H1 (cell line): Measurements from ENCODE around the gene USF1. TPM values are rescaled to one million over a fixed set of nuclear protein-coding genes. Genes with fewer than 3 reads are reported as not detected.

Experiments
- CTCF ChIA-PET: fragments of 300-600 bp; sonication (Branson Sonifier 250); formaldehyde crosslinking; loops from one replicate; lab custom pipeline; 2021; ENCODE audit not compliant: partially characterized antibody; lab: Charles Lee
- POLR2A ChIA-PET: fragments of 300-600 bp; sonication (Branson Sonifier 250); formaldehyde crosslinking; loops from one replicate; lab custom pipeline; 2021; ENCODE audit warnings: inconsistent platforms; ENCODE audit not compliant: partially characterized antibody; lab: Charles Lee
- DNase-seq, 2 experiments: peaks; one replicate each; pipeline versions ENCODE4 v3.0.0 to v3.0.0-alpha.2; 2010 to 2022; ENCODE audit warnings: low spot score in 2 of 2, low read depth in 1 of 2, mixed read lengths in 1 of 2
- FAIRE-seq: peaks from 2 replicates; lab custom pipeline; 2011; peaks lifted over from hg19 to GRCh38; lab: Jason Lieb, UNC
- H2AFZ ChIP-seq: 2 replicates; pipeline ENCODE4 v1.8.1; 2012; ENCODE audit warnings: low read length, inconsistent platforms
- H2AK5ac ChIP-seq: 2 replicates; pipeline ENCODE4 v1.6.1; 2013; ENCODE audit warnings: low read depth, low read length
- H2BK120ac ChIP-seq: replicated peaks from 2 replicates; pipeline ENCODE3; 2013; ENCODE audit warnings: low read depth, low read length, inconsistent platforms
- H2BK12ac ChIP-seq: 2 replicates; pipeline ENCODE4 v1.6.1; 2013; ENCODE audit warnings: low read depth, low read length
- H2BK15ac ChIP-seq: 2 replicates; pipeline ENCODE4 v1.6.1; 2013; ENCODE audit warnings: low read length
- H2BK20ac ChIP-seq: 2 replicates; pipeline ENCODE4 v1.6.1; 2013; ENCODE audit warnings: low read length
- H2BK5ac ChIP-seq: 2 replicates; pipeline ENCODE4 v1.6.1; 2013; ENCODE audit warnings: low read depth, low read length
- H3K14ac ChIP-seq: 2 replicates; pipeline ENCODE4 v1.6.1; 2013; ENCODE audit warnings: inconsistent platforms; ENCODE audit not compliant: insufficient read length
- H3K18ac ChIP-seq: 2 replicates; pipeline ENCODE4 v1.6.1; 2013; ENCODE audit warnings: low read length; ENCODE audit errors: extremely low read depth
- H3K23ac ChIP-seq: 2 replicates; pipeline ENCODE4 v1.6.1; 2013; ENCODE audit warnings: inconsistent platforms; ENCODE audit not compliant: insufficient read length
- H3K23me2 ChIP-seq: 2 replicates; pipeline ENCODE4 v1.6.1; 2013; ENCODE audit warnings: low read depth, low read length
- H3K27ac ChIP-seq: 2 replicates; pipeline ENCODE4 v1.6.1; 2011; ENCODE audit warnings: low read depth, low read length, inconsistent platforms
- H3K27me3 ChIP-seq, 4 experiments: replicated peaks in 1 of 4; 1 replicate in 1 of 4; 2 replicates in 3 of 4; pipeline versions ENCODE4 v1.6.1 to v1.8.1; 2011 to 2013; ENCODE audit warnings: low read length in 3 of 4, mild to moderate bottlenecking in 3 of 4, inconsistent platforms in 2 of 4, mixed read lengths in 2 of 4, moderate library complexity in 1 of 4; ENCODE audit not compliant: control insufficient read depth in 3 of 4, insufficient read depth in 3 of 4; ENCODE audit errors: extremely low read depth in 1 of 4
- H3K36me3 ChIP-seq, 4 experiments: 2 replicates each; pipeline versions ENCODE4 v1.6.1 to v1.8.1; 2011 to 2013; ENCODE audit warnings: mild to moderate bottlenecking in 4 of 4, low read length in 3 of 4, moderate library complexity in 2 of 4, control low read depth in 1 of 4, inconsistent platforms in 1 of 4; ENCODE audit not compliant: insufficient read depth in 4 of 4, control insufficient read depth in 2 of 4
- H3K4ac ChIP-seq: replicated peaks from 2 replicates; pipeline ENCODE3; 2013; ENCODE audit warnings: low read length, low read depth, mixed read lengths, inconsistent platforms; ENCODE audit not compliant: insufficient read length
- H3K4me1 ChIP-seq, 4 experiments: replicated peaks in 1 of 4; 1 replicate in 1 of 4; 2 replicates in 3 of 4; pipeline versions ENCODE4 v1.6.1 to v1.8.1; 2011 to 2013; ENCODE audit warnings: low read length in 3 of 4, inconsistent platforms in 2 of 4, mixed read lengths in 1 of 4; ENCODE audit not compliant: insufficient read depth in 4 of 4, control insufficient read depth in 3 of 4
- H3K4me2 ChIP-seq, 2 experiments: 2 replicates each; pipeline versions ENCODE4 v1.6.1 to v1.8.1; 2011 to 2013; ENCODE audit warnings: low read depth in 2 of 2, low read length in 2 of 2, control low read depth in 1 of 2, inconsistent platforms in 1 of 2, mild to moderate bottlenecking in 1 of 2; ENCODE audit not compliant: insufficient read depth in 1 of 2
- H3K4me3 ChIP-seq, 4 experiments: fragments of 200-600, 300-600 bp in 1 of 4; sonication (generic), shearing (Covaris generic), sonication (Bioruptor Twin) in 1 of 4; 2 replicates each; pipeline versions ENCODE4 v1.5.1 to v1.8.1; 2011 to 2016; ENCODE audit warnings: low read length in 4 of 4, low read depth in 3 of 4, control low read depth in 2 of 4, inconsistent platforms in 2 of 4, mild to moderate bottlenecking in 2 of 4, mixed read lengths in 1 of 4, moderate library complexity in 1 of 4; ENCODE audit not compliant: insufficient read depth in 2 of 4; ENCODE audit errors: extremely low read depth in 1 of 4
- H3K56ac ChIP-seq: replicated peaks from 2 replicates; pipeline ENCODE3; 2013; ENCODE audit warnings: low read depth, mild to moderate bottlenecking, mixed read lengths, low read length, inconsistent platforms; ENCODE audit not compliant: insufficient read length
- H3K79me1 ChIP-seq: 2 replicates; pipeline ENCODE4 v1.6.1; 2013; ENCODE audit warnings: low read depth, low read length, control low read depth
- H3K79me2 ChIP-seq, 2 experiments: 2 replicates each; pipeline versions ENCODE4 v1.6.1 to v1.8.1; 2012 to 2013; ENCODE audit warnings: low read length in 2 of 2, mild to moderate bottlenecking in 2 of 2, inconsistent platforms in 1 of 2; ENCODE audit not compliant: insufficient read depth in 2 of 2, control insufficient read depth in 1 of 2
- H3K9ac ChIP-seq, 4 experiments: replicated peaks in 1 of 4; 1 replicate in 1 of 4; 2 replicates in 3 of 4; pipeline versions ENCODE4 v1.6.1 to v1.8.1; 2011 to 2013; ENCODE audit warnings: low read depth in 3 of 4, low read length in 3 of 4, control low read depth in 2 of 4, mild to moderate bottlenecking in 2 of 4, moderate library complexity in 2 of 4, inconsistent platforms in 1 of 4; ENCODE audit errors: extremely low read depth in 1 of 4
- H3K9me3 ChIP-seq, 2 experiments: 2 replicates each; pipeline versions ENCODE4 v1.6.1 to v1.8.1; 2012 to 2013; ENCODE audit warnings: mild to moderate bottlenecking in 2 of 2, moderate library complexity in 2 of 2, control low read depth in 1 of 2, inconsistent platforms in 1 of 2, low read depth in 1 of 2, low read length in 1 of 2, mixed read lengths in 1 of 2; ENCODE audit not compliant: insufficient read depth in 2 of 2
- H4K20me1 ChIP-seq, 2 experiments: replicated peaks in 1 of 2; 2 replicates each; pipeline versions ENCODE3 to v1.8.1; 2011 to 2013; ENCODE audit warnings: inconsistent platforms in 2 of 2, low read length in 2 of 2, mild to moderate bottlenecking in 1 of 2; ENCODE audit not compliant: insufficient read depth in 2 of 2, control insufficient read depth in 1 of 2
- H4K5ac ChIP-seq: 2 replicates; pipeline ENCODE4 v1.6.1; 2013; ENCODE audit warnings: low read length, low read depth, mixed read lengths, inconsistent platforms; ENCODE audit not compliant: insufficient read length
- H4K8ac ChIP-seq: 2 replicates; pipeline ENCODE4 v1.8.0; 2013; ENCODE audit warnings: mild to moderate bottlenecking, moderate library complexity, low read length, inconsistent platforms; ENCODE audit not compliant: insufficient read depth; ENCODE audit errors: extremely low read depth
- H4K91ac ChIP-seq: replicated peaks from 2 replicates; pipeline ENCODE3; 2013; ENCODE audit warnings: low read length, mixed read lengths, inconsistent platforms; ENCODE audit not compliant: insufficient read length
- EP300 ChIP-seq, 2 experiments: IDR thresholded peaks; 1 replicate in 1 of 2; 2 replicates in 1 of 2; pipeline ENCODE4 v1.6.1; 2011 to 2012; ENCODE audit warnings: low read depth in 2 of 2, low read length in 2 of 2, mild to moderate bottlenecking in 2 of 2, borderline replicate concordance in 1 of 2, inconsistent platforms in 1 of 2, moderate library complexity in 1 of 2
- GTF2F1 ChIP-seq: IDR thresholded peaks from 2 replicates; pipeline ENCODE4 v1.6.1; 2012; ENCODE audit warnings: low read depth, low read length, improper control_type of control experiment, borderline replicate concordance
- HDAC2 ChIP-seq, 2 experiments: fragments of 300-600 bp in 1 of 2; sonication (generic) in 1 of 2; IDR thresholded peaks; 2 replicates each; pipeline ENCODE4 v1.6.1; 2011 to 2012; ENCODE audit warnings: low read depth in 2 of 2, low read length in 2 of 2, mild to moderate bottlenecking in 2 of 2, moderate library complexity in 2 of 2, borderline replicate concordance in 1 of 2, inconsistent platforms in 1 of 2
- HDAC6 ChIP-seq: IDR thresholded peaks from one replicate; pipeline ENCODE4 v1.7.1; 2012; ENCODE audit warnings: low read depth, mild to moderate bottlenecking, inconsistent platforms, low read length, moderate library complexity
- YY1 ChIP-seq: IDR thresholded peaks from 2 replicates; pipeline ENCODE4 v1.6.1; 2011; ENCODE audit warnings: low read depth, mild to moderate bottlenecking, low read length
- ZNF274 ChIP-seq: IDR thresholded peaks from 2 replicates; pipeline ENCODE4 v1.7.0; 2012; ENCODE audit warnings: low read length, borderline replicate concordance; ENCODE audit errors: extremely low read depth
- WGBS, 2 experiments: shearing (Covaris generic) in 1 of 2; methylation state at CpG; one replicate each; pipeline versions ENCODE4 v1.1.6 to v1.1.7; 2013 to 2015; ENCODE audit warnings: low lambda C conversion rate in 2 of 2, mixed read lengths in 2 of 2, inconsistent platforms in 1 of 2, low coverage in 1 of 2, missing lambda C conversion rate in 1 of 2; ENCODE audit not compliant: insufficient replicate concordance in 2 of 2, insufficient coverage in 1 of 2, insufficient read length in 1 of 2; ENCODE audit errors: extremely low coverage in 1 of 2, missing lambda C conversion rate in 1 of 2; 5-methylcytosine and 5-hydroxymethylcytosine counted together
- polyA plus RNA-seq, 7 experiments: library from polyadenylated mRNA; depleted of rRNA in 3 of 7; stranded (reverse) in 5 of 7; unstranded in 2 of 7; fragments of >200 nt in 5 of 7; fragments of 200-250 nt in 2 of 7; gene quantifications; 1 replicate in 5 of 7; 2 replicates in 1 of 7; 4 replicates in 1 of 7; pipeline versions ENCODE4 v1.2.1 to v1.2.3, GENCODE V29; 2011 to 2013; ENCODE audit warnings: missing spikeins in 2 of 7, mixed read lengths in 2 of 7
- total RNA-seq: library from RNA; stranded (reverse); fragmentation: NEBNext Ultra II Directional; extraction: Animal tissue kit (Norgen Biotek cat#: 25700); gene quantifications from 2 replicates; pipeline ENCODE4 v1.2.1, GENCODE V29; 2021

The USF1 gene
- total and polyA plus RNA-seq, 2 of the 8 experiments (the other 6 are each of a cell fraction or from before 2014, with no cell fraction given) = 45.7 to 68.9 TPM

DNA sequence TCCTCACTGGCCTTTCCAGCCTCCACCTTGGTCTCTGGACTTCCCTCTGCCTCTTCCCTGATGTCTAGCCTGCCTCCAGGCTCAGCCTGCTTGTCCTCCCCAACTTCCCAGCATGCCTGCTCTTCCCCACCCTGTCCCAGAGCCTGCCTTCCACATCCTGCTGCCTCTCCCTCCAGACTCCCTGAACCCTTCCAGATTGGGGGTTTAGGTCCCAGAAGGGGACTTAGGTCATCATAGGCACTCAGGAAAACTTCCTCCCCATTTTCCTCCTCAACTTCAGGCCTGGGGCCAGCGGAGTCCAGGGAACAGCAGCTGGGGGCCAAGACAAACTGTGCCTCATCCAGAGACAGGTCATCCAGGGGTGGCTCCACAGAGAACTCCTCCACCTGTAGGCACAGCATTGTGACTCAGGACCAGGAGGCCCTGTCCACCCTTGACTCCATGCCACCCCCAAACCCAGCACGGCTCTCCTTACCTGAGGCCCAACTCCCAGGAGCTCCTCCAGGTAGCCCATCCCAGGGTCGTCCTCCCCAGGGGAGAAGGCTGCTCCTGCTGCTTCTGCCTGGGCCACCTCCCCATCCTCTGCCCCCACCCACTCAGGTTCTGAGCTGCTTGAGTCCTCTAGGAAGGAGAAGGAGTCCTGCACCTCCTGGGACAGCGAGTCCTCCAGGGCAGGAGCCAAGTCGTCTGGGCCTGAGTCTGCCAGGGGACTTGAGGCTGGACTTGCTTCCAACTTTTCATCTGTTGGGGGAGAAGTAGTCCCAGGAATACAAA, 3.4 kb upstream of the USF1 start:
- ChIA-PET CTCF (interaction anchor here (0.5 to 1.3 kb wide), 5 partner anchors 7 to 48 kb away, joined by 3 read pairs; no protein-coding TSS in a partner anchor), POLR2A (interaction anchor here (0.6 to 1.3 kb wide), 3 partner anchors 10 to 114 kb away, joined by 3 read pairs; partner anchors contain the start of gene TSTD1)
- FAIRE-seq (no peak), DNase-seq (no peak)
- no peak overlapping the region for H2BK5ac ChIP-seq
- H2BK120ac ChIP-seq = no peak overlapping the region
- no peak overlapping the region for H2BK20ac ChIP-seq
- no peak overlapping the region for H3K27ac ChIP-seq
- H3K4me2 ChIP-seq = no peak overlapping the region
- peaks cover 0 to 12% of the 10 kb centered on the region in 2 experiments; a peak in 1 of 4 replicates for H3K9me3 ChIP-seq
- no peak overlapping the region for H3K14ac ChIP-seq
- WGBS, 2 experiments = 88% methylated on average over 5 of the region's 5 CpGs; no CpG with 5 or more reads in 1 of the 2 experiments
- H4K8ac ChIP-seq = no peak overlapping the region; the same call in 1 of the 2 replicates
- no peak overlapping the region for H4K5ac ChIP-seq
- H2AFZ ChIP-seq = no peak overlapping the region
- no peak overlapping the region for H4K91ac ChIP-seq
- H3K79me2 ChIP-seq = peaks cover 0 to 10% of the 10 kb centered on the region in 2 experiments; a peak in 2 of 4 replicates
- H2BK12ac ChIP-seq = no peak overlapping the region
- H4K20me1 ChIP-seq = no peaks in the 10 kb centered on the region
- TF ChIP-seq HDAC6 = no peak
- peak; percentile 42; the same call in 1 of the 2 replicates for TF ChIP-seq ZNF274
- TF ChIP-seq EP300 (IDR thresholded peaks at IDR 0.05; ENCODE audit: borderline replicate concordance in 1 of 2, low read depth in 2 of 2, low read length in 2 of 2) = no peak
- TF ChIP-seq HDAC2 (IDR thresholded peaks at IDR 0.05; ENCODE audit: borderline replicate concordance in 1 of 2, low read depth in 2 of 2, low read length in 2 of 2) = no peak
- TF ChIP-seq GTF2F1 = no peak
- TF ChIP-seq YY1 = no peak
- H3K4ac ChIP-seq = no peak overlapping the region
- H3K23me2 ChIP-seq = peaks cover 7% of the 10 kb centered on the region
- H3K36me3 ChIP-seq = no peaks in the 10 kb centered on the region
- H3K23ac ChIP-seq = no peak overlapping the region
- no peak overlapping the region for H3K18ac ChIP-seq
- H3K9ac ChIP-seq = no peak overlapping the region
- peaks cover 0 to 4% (median 1%) of the 10 kb centered on the region in 4 experiments; a peak in 2 of 7 replicates for H3K4me1 ChIP-seq
- peaks cover 6% of the 10 kb centered on the region for H3K79me1 ChIP-seq
- peaks cover 0 to 17% (median 8%) of the 10 kb centered on the region in 4 experiments; a peak in 6 of 7 replicates for H3K27me3 ChIP-seq
- no peak overlapping the region for H3K4me3 ChIP-seq
- no peak overlapping the region for H2BK15ac ChIP-seq
- no peak overlapping the region for H3K56ac ChIP-seq
- no peak overlapping the region for H2AK5ac ChIP-seq
